ENCODE measurements around the gene PCCA.
"Not testable (repeated sequence)": the region's sequence is repeated elsewhere in the genome, so short reads cannot be mapped to it uniquely, and the experiment has no call there.

Gene PCCA

GRCh38 chr13:100140441-100140840 lies 51.5 kb downstream of the PCCA start (continued):
- no peak for TF ChIP-seq CREB5 (CRISPR knock-in tag; IDR thresholded peaks at IDR 0.05; ENCODE audit: low read depth)
- TF ChIP-seq CSRNP3 (CRISPR knock-in tag; IDR thresholded peaks at IDR 0.05), result no peak
- no peak for TF ChIP-seq ESRRG (CRISPR knock-in tag; IDR thresholded peaks at IDR 0.05)
- no peak for TF ChIP-seq SNAI2 (CRISPR knock-in tag; IDR thresholded peaks at IDR 0.05)
- no peak for TF ChIP-seq ISL1 (CRISPR knock-in tag; IDR thresholded peaks at IDR 0.05)
- TF ChIP-seq OSR1 (CRISPR knock-in tag; IDR thresholded peaks at IDR 0.05), result no peak

DNA sequence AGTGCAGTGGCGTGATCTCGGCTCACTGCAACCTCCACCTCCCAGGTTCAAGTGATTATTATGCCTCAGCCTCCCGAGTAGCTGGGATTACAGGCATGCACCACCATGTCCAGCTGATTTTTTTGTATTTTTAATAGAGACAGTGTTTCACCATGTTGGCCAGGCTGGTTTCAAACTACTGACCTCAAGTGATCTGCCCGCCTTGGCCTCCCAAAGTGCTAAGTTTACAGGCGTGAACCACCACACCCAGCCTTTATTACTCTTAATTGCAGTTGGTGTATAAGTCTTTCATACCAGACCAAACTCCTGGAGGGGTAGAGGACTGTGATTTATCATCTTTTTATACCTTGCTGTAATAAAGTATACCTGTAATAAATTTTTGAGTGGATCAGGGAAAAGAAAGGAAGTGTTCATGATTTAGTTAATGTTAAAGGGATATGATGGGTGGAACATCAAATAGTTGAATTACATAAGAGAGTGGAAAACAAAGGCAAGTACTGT lies 52.6 kb downstream of the PCCA start:
- ATAC-seq, result not testable (repeated sequence)

DNA sequence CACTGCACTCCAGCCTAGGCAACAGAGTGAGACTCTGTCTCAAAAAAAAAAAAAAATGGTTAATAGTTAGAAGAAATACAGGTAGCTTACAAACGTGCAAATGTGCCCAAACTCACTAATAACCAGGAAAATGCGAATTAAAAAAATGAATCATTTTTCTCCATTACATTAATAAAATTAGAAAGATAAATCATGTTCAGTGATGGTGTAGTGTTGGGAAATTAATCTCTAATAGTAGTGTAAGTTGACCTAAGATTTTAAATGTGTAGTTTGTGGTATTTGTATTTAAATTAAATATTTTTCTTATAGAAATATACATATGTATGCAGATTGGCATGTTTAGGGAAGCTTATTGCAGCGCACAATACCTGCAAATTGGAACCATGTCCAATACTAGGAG lies 57.6 kb downstream of the PCCA start:
- TF ChIP-seq TOX (CRISPR knock-in tag; IDR thresholded peaks at IDR 0.05; ENCODE audit: borderline replicate concordance) (no peak), TCF4 (CRISPR knock-in tag; IDR thresholded peaks at IDR 0.05; ENCODE audit: borderline replicate concordance) (no peak), ZNF8 (CRISPR knock-in tag; IDR thresholded peaks at IDR 0.05) (no peak), PATZ1 (CRISPR knock-in tag; IDR thresholded peaks at IDR 0.05; ENCODE audit: borderline replicate concordance) (no peak), SNAI2 (CRISPR knock-in tag; IDR thresholded peaks at IDR 0.05) (no peak), ESRRG (CRISPR knock-in tag; IDR thresholded peaks at IDR 0.05) (no peak), OSR1 (CRISPR knock-in tag; IDR thresholded peaks at IDR 0.05) (no peak), CSDC2 (CRISPR knock-in tag; IDR thresholded peaks at IDR 0.05) (no peak), CSRNP3 (CRISPR knock-in tag; IDR thresholded peaks at IDR 0.05) (no peak), GLIS3 (CRISPR knock-in tag; IDR thresholded peaks at IDR 0.05) (no peak), ZC3H10 (CRISPR knock-in tag; IDR thresholded peaks at IDR 0.05) (no peak), RARB (CRISPR knock-in tag; IDR thresholded peaks at IDR 0.05) (no peak), BACH2 (CRISPR knock-in tag; IDR thresholded peaks at IDR 0.05; ENCODE audit: borderline replicate concordance) (no peak), ZNF565 (CRISPR knock-in tag; conservative IDR thresholded peaks at IDR 0.05; ENCODE audit: low read depth) (no peak), ZNF70 (CRISPR knock-in tag; IDR thresholded peaks at IDR 0.05) (no peak), PPARA (CRISPR knock-in tag; IDR thresholded peaks at IDR 0.05; ENCODE audit: borderline replicate concordance) (no peak), ISL1 (CRISPR knock-in tag; IDR thresholded peaks at IDR 0.05) (no peak), ZFP30 (CRISPR knock-in tag; IDR thresholded peaks at IDR 0.05) (no peak), ZFP3 (CRISPR knock-in tag; IDR thresholded peaks at IDR 0.05) (no peak)
- TF ChIP-seq, protein P1, sequence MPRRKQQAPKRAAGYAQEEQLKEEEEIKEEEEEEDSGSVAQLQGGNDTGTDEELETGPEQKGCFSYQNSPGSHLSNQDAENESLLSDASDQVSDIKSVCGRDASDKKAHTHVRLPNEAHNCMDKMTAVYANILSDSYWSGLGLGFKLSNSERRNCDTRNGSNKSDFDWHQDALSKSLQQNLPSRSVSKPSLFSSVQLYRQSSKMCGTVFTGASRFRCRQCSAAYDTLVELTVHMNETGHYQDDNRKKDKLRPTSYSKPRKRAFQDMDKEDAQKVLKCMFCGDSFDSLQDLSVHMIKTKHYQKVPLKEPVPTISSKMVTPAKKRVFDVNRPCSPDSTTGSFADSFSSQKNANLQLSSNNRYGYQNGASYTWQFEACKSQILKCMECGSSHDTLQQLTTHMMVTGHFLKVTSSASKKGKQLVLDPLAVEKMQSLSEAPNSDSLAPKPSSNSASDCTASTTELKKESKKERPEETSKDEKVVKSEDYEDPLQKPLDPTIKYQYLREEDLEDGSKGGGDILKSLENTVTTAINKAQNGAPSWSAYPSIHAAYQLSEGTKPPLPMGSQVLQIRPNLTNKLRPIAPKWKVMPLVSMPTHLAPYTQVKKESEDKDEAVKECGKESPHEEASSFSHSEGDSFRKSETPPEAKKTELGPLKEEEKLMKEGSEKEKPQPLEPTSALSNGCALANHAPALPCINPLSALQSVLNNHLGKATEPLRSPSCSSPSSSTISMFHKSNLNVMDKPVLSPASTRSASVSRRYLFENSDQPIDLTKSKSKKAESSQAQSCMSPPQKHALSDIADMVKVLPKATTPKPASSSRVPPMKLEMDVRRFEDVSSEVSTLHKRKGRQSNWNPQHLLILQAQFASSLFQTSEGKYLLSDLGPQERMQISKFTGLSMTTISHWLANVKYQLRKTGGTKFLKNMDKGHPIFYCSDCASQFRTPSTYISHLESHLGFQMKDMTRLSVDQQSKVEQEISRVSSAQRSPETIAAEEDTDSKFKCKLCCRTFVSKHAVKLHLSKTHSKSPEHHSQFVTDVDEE (CRISPR knock-in tag; IDR thresholded peaks at IDR 0.05), result no peak
- no peak for ATAC-seq

- ATAC-seq, result no peak
Measured at GRCh38 chr13:100147825-100148224, 58.9 kb downstream of the PCCA start.

More at GRCh38 chr13:100147825-100148224, 58.9 kb downstream of the PCCA start:
- TF ChIP-seq PPARA (CRISPR knock-in tag; IDR thresholded peaks at IDR 0.05; ENCODE audit: borderline replicate concordance) (no peak), CSDC2 (CRISPR knock-in tag; IDR thresholded peaks at IDR 0.05) (no peak), TCF4 (CRISPR knock-in tag; IDR thresholded peaks at IDR 0.05; ENCODE audit: borderline replicate concordance) (no peak), SNAI2 (CRISPR knock-in tag; IDR thresholded peaks at IDR 0.05) (no peak), BACH2 (CRISPR knock-in tag; IDR thresholded peaks at IDR 0.05; ENCODE audit: borderline replicate concordance) (no peak), ZNF70 (CRISPR knock-in tag; IDR thresholded peaks at IDR 0.05) (no peak), ZC3H10 (CRISPR knock-in tag; IDR thresholded peaks at IDR 0.05) (no peak), TOX (CRISPR knock-in tag; IDR thresholded peaks at IDR 0.05; ENCODE audit: borderline replicate concordance) (no peak), ZNF8 (CRISPR knock-in tag; IDR thresholded peaks at IDR 0.05) (no peak), CSRNP3 (CRISPR knock-in tag; IDR thresholded peaks at IDR 0.05) (no peak), ESRRG (CRISPR knock-in tag; IDR thresholded peaks at IDR 0.05) (no peak), RARB (CRISPR knock-in tag; IDR thresholded peaks at IDR 0.05) (no peak)
- TF ChIP-seq, protein P2, sequence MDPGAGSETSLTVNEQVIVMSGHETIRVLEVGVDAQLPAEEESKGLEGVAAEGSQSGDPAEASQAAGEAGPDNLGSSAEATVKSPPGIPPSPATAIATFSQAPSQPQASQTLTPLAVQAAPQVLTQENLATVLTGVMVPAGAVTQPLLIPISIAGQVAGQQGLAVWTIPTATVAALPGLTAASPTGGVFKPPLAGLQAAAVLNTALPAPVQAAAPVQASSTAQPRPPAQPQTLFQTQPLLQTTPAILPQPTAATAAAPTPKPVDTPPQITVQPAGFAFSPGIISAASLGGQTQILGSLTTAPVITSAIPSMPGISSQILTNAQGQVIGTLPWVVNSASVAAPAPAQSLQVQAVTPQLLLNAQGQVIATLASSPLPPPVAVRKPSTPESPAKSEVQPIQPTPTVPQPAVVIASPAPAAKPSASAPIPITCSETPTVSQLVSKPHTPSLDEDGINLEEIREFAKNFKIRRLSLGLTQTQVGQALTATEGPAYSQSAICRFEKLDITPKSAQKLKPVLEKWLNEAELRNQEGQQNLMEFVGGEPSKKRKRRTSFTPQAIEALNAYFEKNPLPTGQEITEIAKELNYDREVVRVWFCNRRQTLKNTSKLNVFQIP (CRISPR knock-in tag; IDR thresholded peaks at IDR 0.05; ENCODE audit: borderline replicate concordance, low read depth), result no peak

Measured in SK-N-SH treated with all-trans-retinoic acid at 6 μM for 48 hours (cell line).